Glutamatergic neuron (in vitro differentiated cells): ENCODE results near the gene HOOK2. TPM values are rescaled to one million over a fixed set of nuclear protein-coding genes. Genes with fewer than 3 reads are reported as not detected.
"Not testable (repeated sequence)": the region's sequence is repeated elsewhere in the genome, so short reads cannot be mapped to it uniquely, and the experiment has no call there.

Source experiments
- DNase-seq: peaks from one replicate; pipeline ENCODE4 v3.0.0; 2022
- H3K27ac Mint-ChIP-seq: one replicate; pipeline ENCODE4 v1.8.0; 2020; ENCODE audit warnings: mild to moderate bottlenecking, mixed read lengths, inconsistent platforms; ENCODE audit not compliant: unreplicated experiment
- H3K27me3 Mint-ChIP-seq: one replicate; pipeline ENCODE4 v1.8.0; 2020; ENCODE audit warnings: mild to moderate bottlenecking, moderate library complexity, mixed read lengths, inconsistent platforms; ENCODE audit not compliant: unreplicated experiment
- H3K36me3 Mint-ChIP-seq: one replicate; pipeline ENCODE4 v1.8.0; 2020; ENCODE audit warnings: mild to moderate bottlenecking, mixed read lengths, inconsistent platforms; ENCODE audit not compliant: unreplicated experiment
- H3K4me1 Mint-ChIP-seq: one replicate; pipeline ENCODE4 v1.8.0; 2020; ENCODE audit warnings: mild to moderate bottlenecking, low read depth, mixed read lengths, inconsistent platforms; ENCODE audit not compliant: unreplicated experiment
- H3K4me3 Mint-ChIP-seq: one replicate; pipeline ENCODE4 v1.8.0; 2020; ENCODE audit warnings: mild to moderate bottlenecking, mixed read lengths, inconsistent platforms; ENCODE audit not compliant: unreplicated experiment
- H3K9me3 Mint-ChIP-seq: one replicate; pipeline ENCODE4 v1.8.0; 2020; ENCODE audit warnings: mild to moderate bottlenecking, moderate library complexity, mixed read lengths, inconsistent platforms; ENCODE audit not compliant: unreplicated experiment
- total RNA-seq: library from RNA; stranded (reverse); fragmentation: NEBNext Ultra II Directional; extraction: Animal tissue kit (Norgen Biotek cat#: 25700); gene quantifications from one replicate; pipeline ENCODE4 v1.2.1, GENCODE V29; 2021; ENCODE audit not compliant: unreplicated experiment
- TF ChIP-seq, protein P1 (sequence below): fragments of 200-600 bp; sonication (generic); IDR thresholded peaks from one replicate; pipeline ENCODE4 v1.5.0; 2021; ENCODE audit not compliant: partially characterized antibody, unreplicated experiment

Gene HOOK2
- total RNA-seq, 1 donor from 2014 or later: 40.1 TPM

DNA sequence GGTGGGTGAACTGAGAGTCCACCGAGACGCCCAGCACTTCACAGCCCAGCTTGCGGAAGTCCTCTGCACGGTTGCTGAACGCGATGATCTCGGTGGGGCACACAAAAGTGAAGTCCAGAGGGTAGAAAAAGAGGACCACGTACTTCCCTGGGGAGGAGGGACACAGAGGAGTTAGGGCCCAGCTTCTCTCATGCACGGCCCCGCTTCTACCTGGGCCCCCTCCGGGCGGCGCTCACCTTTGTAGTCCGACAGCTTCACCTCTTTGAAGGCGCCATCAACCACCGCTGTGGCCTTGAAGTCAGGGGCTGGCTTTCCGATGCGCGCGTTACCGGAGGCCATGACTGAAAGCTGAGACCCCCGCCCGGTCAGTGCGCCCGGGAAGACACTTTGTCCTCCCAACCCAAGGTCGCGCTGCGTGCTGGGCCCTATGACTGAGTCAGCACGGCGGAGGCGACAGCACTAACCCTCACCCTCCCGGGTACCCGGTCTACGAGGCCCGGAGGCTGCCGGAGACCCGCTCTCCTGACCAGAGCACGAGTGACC lies 25.6 kb upstream of the HOOK2 start:
- peak; percentile 59 for DNase-seq
- H3K27me3 Mint-ChIP-seq: peaks cover 14% of the 10 kb centered on the region
- peaks cover 19% of the 10 kb centered on the region for H3K9me3 Mint-ChIP-seq
- H3K36me3 Mint-ChIP-seq: no peaks in the 10 kb centered on the region
- TF ChIP-seq, protein P1, sequence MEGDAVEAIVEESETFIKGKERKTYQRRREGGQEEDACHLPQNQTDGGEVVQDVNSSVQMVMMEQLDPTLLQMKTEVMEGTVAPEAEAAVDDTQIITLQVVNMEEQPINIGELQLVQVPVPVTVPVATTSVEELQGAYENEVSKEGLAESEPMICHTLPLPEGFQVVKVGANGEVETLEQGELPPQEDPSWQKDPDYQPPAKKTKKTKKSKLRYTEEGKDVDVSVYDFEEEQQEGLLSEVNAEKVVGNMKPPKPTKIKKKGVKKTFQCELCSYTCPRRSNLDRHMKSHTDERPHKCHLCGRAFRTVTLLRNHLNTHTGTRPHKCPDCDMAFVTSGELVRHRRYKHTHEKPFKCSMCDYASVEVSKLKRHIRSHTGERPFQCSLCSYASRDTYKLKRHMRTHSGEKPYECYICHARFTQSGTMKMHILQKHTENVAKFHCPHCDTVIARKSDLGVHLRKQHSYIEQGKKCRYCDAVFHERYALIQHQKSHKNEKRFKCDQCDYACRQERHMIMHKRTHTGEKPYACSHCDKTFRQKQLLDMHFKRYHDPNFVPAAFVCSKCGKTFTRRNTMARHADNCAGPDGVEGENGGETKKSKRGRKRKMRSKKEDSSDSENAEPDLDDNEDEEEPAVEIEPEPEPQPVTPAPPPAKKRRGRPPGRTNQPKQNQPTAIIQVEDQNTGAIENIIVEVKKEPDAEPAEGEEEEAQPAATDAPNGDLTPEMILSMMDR: no peak
- H3K4me1 Mint-ChIP-seq: peaks cover 17% of the 10 kb centered on the region
- peak overlapping the region; percentile 94 for H3K4me3 Mint-ChIP-seq
- peak overlapping the region; percentile 87 for H3K27ac Mint-ChIP-seq

DNA sequence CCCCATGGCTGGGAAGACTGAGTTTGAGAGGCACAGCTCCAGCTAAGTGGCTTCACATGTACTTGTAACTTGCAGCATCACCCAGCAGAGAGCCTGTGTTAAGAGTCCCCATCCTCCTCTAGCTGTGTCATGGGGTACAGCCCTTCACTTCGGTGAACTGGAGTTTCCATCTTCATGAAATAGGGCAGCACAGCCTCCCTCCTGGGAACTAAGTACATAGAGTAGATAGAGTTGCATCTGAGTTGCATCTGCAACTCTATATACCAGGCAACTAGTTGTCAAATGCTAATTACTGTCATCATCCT lies 25.1 kb upstream of the HOOK2 start:
- H3K9me3 Mint-ChIP-seq: peaks cover 17% of the 10 kb centered on the region
- H3K36me3 Mint-ChIP-seq: no peaks in the 10 kb centered on the region
- no peak for DNase-seq
- no peak overlapping the region for H3K27ac Mint-ChIP-seq
- peaks cover 15% of the 10 kb centered on the region for H3K27me3 Mint-ChIP-seq
- TF ChIP-seq, protein P1: no peak
- peak overlapping the region; percentile 94 for H3K4me3 Mint-ChIP-seq
- H3K4me1 Mint-ChIP-seq: peaks cover 21% of the 10 kb centered on the region

GRCh38 chr19:12799742-12800465 lies 24.6 kb upstream of the HOOK2 start:
- TF ChIP-seq, protein P1: no peak
- Mint-ChIP-seq H3K27me3 (peaks cover 15% of the 10 kb centered on the region), H3K4me1 (peaks cover 21% of the 10 kb centered on the region)

DNA sequence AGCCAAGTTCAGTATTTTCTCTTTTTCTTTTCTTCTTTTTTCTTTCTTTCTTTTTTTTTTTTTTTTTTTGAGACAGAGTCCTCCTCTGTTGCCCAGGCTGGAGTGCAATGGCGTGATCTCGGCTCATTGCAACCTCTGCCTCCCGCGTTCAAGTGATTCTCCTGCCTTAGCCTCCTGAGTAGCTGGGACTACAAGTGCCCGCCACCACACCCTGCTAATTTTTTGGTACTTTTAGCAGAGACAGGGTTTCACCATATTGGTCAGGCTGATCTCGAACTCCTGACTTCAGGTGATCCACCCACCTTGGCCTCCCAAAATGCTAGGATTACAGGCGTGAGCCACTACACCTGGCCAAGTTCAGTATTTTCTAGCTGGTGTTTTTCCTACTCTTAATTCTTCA lies 22.3 kb upstream of the HOOK2 start:
- not testable (repeated sequence) for H3K27ac Mint-ChIP-seq, H3K4me3 Mint-ChIP-seq, DNase-seq, H3K36me3 Mint-ChIP-seq
- Mint-ChIP-seq H3K27me3 (peaks cover 16% of the 10 kb centered on the region), H3K9me3 (peaks cover 22% of the 10 kb centered on the region), H3K4me1 (peaks cover 25% of the 10 kb centered on the region)

More at GRCh38 chr19:12799742-12800465, 24.6 kb upstream of the HOOK2 start:
- Mint-ChIP-seq H3K9me3 (peaks cover 17% of the 10 kb centered on the region), H3K27ac (no peak overlapping the region), H3K36me3 (no peaks in the 10 kb centered on the region), H3K4me3 (peak overlapping the region; percentile 94)
- no peak for DNase-seq

- no peak for DNase-seq
- Mint-ChIP-seq H3K4me3 (no peak overlapping the region), H3K27ac (no peak overlapping the region), H3K4me1 (peaks cover 20% of the 10 kb centered on the region), H3K9me3 (peaks cover 19% of the 10 kb centered on the region), H3K36me3 (no peaks in the 10 kb centered on the region), H3K27me3 (peaks cover 12% of the 10 kb centered on the region)
- TF ChIP-seq, protein P1: no peak
These were observed 21.8 kb upstream of the HOOK2 start for GRCh38 chr19:12797141-12797587.
